Measurements from ENCODE around the gene KDM7A. TPM values are rescaled to one million over a fixed set of nuclear protein-coding genes. Genes with fewer than 3 reads are reported as not detected.

Gene KDM7A
- total RNA-seq, 1 donor from 2014 or later, result 7.6 TPM

GRCh38 chr7:140192176-140192575 lies 15.4 kb upstream of the KDM7A start:
- Mint-ChIP-seq H3K36me3 (ENCODE audit: low read depth) (no peaks in the 10 kb centered on the region), H3K27me3 (ENCODE audit: low read depth) (peaks cover 15% of the 10 kb centered on the region), H3K27ac (ENCODE audit: unreplicated experiment) (no peak overlapping the region), H3K4me1 (ENCODE audit: low read depth) (no peaks in the 10 kb centered on the region), H3K4me3 (ENCODE audit: unreplicated experiment) (no peak overlapping the region), H3K9me3 (ENCODE audit: low read depth) (peaks cover 5% of the 10 kb centered on the region)
- no peak for DNase-seq (ENCODE audit: low spot score)
- TF ChIP-seq CTCF (IDR thresholded peaks at IDR 0.05), result no peak

GRCh38 chr7:140190588-140190987 lies 13.8 kb upstream of the KDM7A start:
- no peaks in the 10 kb centered on the region for H3K36me3 Mint-ChIP-seq (ENCODE audit: low read depth)
- peaks cover 24% of the 10 kb centered on the region for H3K27me3 Mint-ChIP-seq (ENCODE audit: low read depth)
- TF ChIP-seq CTCF (IDR thresholded peaks at IDR 0.05), result no peak
- H3K4me3 Mint-ChIP-seq (ENCODE audit: unreplicated experiment), result no peak overlapping the region
- H3K27ac Mint-ChIP-seq (ENCODE audit: unreplicated experiment), result no peak overlapping the region
- H3K9me3 Mint-ChIP-seq (ENCODE audit: low read depth), result no peaks in the 10 kb centered on the region
- no peak for DNase-seq (ENCODE audit: low spot score)
- no peaks in the 10 kb centered on the region for H3K4me1 Mint-ChIP-seq (ENCODE audit: low read depth)

GRCh38 chr7:140189917-140190316 lies 13.1 kb upstream of the KDM7A start:
- no peaks in the 10 kb centered on the region for H3K4me1 Mint-ChIP-seq (ENCODE audit: low read depth)
- DNase-seq (ENCODE audit: low spot score), result no peak
- H3K27me3 Mint-ChIP-seq (ENCODE audit: low read depth), result peaks cover 29% of the 10 kb centered on the region
- no peaks in the 10 kb centered on the region for H3K36me3 Mint-ChIP-seq (ENCODE audit: low read depth)
- TF ChIP-seq CTCF (IDR thresholded peaks at IDR 0.05), result no peak
- H3K9me3 Mint-ChIP-seq (ENCODE audit: low read depth), result no peaks in the 10 kb centered on the region
- H3K4me3 Mint-ChIP-seq (ENCODE audit: unreplicated experiment), result no peak overlapping the region
- H3K27ac Mint-ChIP-seq (ENCODE audit: unreplicated experiment), result no peak overlapping the region

- H3K4me3 Mint-ChIP-seq (ENCODE audit: unreplicated experiment), result no peak overlapping the region
- H3K9me3 Mint-ChIP-seq (ENCODE audit: low read depth), result peaks cover 6% of the 10 kb centered on the region
Measured at GRCh38 chr7:140182917-140183316, 6.1 kb upstream of the KDM7A start.

GRCh38 chr7:140179339-140179738 lies 2.6 kb upstream of the KDM7A start:
- H3K36me3 Mint-ChIP-seq (ENCODE audit: low read depth), result peaks cover 2% of the 10 kb centered on the region
- no peak for DNase-seq (ENCODE audit: low spot score)
- no peak overlapping the region for H3K27ac Mint-ChIP-seq (ENCODE audit: unreplicated experiment)
- no peak for TF ChIP-seq CTCF (IDR thresholded peaks at IDR 0.05)
- no peak overlapping the region for H3K4me3 Mint-ChIP-seq (ENCODE audit: unreplicated experiment)
- peaks cover 37% of the 10 kb centered on the region for H3K27me3 Mint-ChIP-seq (ENCODE audit: low read depth)
- peaks cover 19% of the 10 kb centered on the region for H3K4me1 Mint-ChIP-seq (ENCODE audit: low read depth)
- H3K9me3 Mint-ChIP-seq (ENCODE audit: low read depth), result peaks cover 6% of the 10 kb centered on the region

More at GRCh38 chr7:140182917-140183316, 6.1 kb upstream of the KDM7A start:
- H3K36me3 Mint-ChIP-seq (ENCODE audit: low read depth), result peaks cover 2% of the 10 kb centered on the region
- H3K4me1 Mint-ChIP-seq (ENCODE audit: low read depth), result peaks cover 3% of the 10 kb centered on the region
- no peak overlapping the region for H3K27ac Mint-ChIP-seq (ENCODE audit: unreplicated experiment)
- DNase-seq (ENCODE audit: low spot score), result no peak
- TF ChIP-seq CTCF (IDR thresholded peaks at IDR 0.05), result no peak
- H3K27me3 Mint-ChIP-seq (ENCODE audit: low read depth), result peaks cover 53% of the 10 kb centered on the region

All from chondrocyte (in vitro differentiated cells).